HG03521 (cell line): ENCODE data around the gene NSD2.
"Not testable (repeated sequence)": the region's sequence is repeated elsewhere in the genome, so short reads cannot be mapped to it uniquely, and the experiment has no call there.

Source experiments
- ATAC-seq: cut with Tn5 transposase; IDR thresholded peaks from one replicate; pipeline ENCODE4 v1.9.1; 2021; ENCODE audit warnings: mild to moderate bottlenecking, moderate library complexity; ENCODE audit not compliant: unreplicated experiment

The NSD2 gene

DNA sequence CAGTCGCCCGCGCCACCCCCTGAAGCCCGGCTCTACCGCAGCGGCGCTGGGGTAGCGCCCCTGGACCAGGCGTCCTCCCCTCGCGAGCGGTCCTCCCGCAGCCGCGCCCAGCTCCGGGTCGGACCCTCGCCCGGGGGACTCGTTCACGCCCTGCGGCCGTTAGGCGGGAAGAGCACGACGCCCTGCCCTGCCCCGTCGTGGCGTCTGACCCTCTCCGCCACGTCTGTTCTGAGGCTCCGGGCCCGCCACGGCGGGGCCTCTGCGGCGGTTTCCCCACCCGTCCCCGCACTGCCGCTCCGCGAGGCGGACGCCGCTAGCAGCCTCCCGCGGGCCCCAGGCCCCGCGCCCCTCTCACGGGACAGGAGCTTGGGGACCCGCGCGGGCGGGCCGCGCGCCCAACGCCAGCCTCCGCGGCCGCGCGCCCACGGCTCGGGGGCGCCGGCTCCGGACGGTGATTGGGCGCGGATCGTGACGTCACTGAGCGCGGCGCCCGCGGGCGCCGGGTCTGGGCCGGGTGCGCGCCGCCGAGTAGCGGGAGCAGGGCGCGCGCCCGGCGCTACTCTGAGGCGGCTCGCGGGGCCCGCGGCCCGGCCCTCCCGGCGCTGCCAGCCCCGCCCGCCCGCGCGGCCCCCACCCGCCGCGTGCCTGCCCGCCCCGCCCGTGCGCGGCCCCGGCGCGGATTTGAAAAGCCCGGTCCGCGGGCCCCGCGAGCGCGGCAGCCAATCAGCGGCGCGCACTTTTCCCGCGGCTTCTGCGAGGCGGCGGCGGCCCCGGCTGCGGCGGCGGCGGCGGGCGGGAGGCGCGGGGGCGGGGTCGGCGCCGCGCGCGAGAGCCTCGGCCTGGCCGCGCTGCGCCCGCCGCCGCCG is at the start of gene NSD2:
TSS of gene NSD2 (plus strand) at position 816 of the 866 bp plus-strand sequence. CDS start 29,262 bp downstream, outside the sequence.
- peak; percentile 60 for ATAC-seq

DNA sequence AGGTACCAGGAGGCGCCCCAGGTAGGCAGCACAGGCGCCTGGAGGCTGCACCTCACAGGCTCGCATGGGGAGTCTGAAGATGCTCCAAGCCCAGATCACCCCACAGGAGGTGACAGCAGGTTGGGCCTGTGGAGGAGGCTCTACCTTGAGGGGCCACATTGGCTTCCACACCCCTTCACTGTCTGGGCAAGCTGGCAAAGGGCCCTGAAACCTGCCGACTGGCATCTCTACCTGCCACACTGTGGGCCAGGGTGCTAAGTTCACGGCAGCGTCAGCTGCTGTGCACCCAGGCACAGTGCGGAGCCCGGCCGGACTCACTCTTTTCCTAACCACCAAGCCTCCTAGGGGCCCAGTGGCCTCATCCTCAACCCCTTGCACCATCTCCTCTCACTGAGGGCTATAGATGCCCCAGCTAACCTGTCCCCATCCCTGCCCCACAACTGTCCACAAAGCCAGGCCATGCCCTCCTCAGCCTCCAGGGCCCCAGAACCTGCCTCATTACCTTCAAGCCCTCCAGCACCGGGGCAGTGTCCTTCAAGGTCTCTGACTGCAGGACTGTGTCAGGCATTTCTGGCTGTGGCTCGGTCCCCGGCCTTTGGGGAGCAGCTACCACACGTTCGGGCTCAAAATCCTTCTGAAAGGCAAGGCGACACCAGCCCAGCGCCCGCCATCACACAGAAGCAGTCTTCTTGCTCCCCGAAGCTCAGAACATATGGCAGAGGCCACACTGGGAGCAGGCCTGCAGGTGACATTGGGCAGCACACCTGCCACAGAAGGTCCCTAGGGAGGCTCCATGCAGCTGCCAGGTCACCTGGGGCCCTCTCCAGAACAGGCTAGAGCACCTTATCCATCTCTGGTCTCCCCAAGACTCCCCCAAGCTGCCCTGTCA is 49.3 kb upstream of the NSD2 start:
- no peak for ATAC-seq

DNA sequence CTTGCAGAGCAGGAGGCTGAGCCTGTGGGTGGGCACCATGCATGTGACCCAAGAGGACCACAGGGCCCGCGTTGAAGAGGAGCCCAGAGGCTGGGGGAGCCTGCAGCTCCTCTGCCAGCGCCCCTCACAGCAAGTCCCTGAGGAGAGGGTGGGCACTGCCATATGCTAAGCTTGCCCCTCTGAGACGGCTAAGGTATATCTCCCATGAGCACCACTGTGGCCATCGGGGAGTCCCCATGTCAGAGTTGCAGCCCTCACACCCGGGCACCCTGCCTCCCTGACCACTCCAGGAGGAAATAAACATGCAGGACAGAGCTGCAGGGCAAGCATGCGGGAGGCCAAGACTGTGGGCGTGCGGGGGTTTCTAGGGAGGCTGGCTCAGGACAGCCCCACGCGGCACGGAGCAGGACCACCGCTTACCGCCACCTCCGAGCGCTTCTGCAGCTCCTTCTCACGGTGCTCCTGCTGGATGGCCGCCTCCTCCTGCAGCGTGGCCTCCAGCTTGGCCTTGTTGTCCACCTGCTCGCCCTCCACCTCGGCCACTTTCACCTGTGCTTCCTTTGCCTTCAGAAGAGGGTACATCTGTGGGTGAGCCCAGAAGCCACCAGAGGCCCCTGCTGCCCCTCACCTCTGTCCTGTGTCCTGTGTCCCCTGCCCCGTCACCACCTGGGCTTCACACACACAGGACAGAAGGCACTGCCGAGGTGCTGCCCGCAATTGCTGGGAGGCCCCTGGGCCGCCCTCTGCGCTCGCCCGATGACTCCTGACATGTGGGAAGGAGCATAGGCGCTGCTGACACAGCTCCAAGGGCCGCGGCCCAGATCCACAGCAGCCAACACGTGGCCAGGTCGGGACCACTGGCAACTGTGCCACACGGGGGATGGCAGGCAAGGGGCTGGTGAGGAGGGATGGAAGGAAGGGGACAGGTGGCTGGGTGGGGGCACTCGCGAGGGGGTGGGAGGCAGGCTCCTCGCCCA is 48.3 kb upstream of the NSD2 start:
- no peak for ATAC-seq

DNA sequence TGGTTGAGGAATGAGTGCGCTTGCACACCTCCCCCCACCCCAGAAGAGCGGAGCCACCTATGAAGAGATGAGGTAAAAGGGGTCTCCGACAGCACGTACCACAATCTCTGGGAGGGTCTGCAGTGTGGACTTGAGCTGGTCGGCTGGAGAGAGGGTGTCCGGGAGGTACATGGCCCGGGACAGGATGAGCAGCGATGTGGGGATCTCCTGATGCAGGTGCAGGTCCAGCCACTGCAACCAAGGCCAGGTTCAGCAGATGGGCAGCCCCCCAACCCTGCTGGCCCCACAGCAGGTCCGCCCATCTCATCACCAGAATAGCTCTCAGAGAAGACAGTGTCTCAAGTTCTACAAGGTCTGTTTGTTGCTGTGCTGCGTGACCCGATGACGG is 47.7 kb upstream of the NSD2 start:
- no peak for ATAC-seq

DNA sequence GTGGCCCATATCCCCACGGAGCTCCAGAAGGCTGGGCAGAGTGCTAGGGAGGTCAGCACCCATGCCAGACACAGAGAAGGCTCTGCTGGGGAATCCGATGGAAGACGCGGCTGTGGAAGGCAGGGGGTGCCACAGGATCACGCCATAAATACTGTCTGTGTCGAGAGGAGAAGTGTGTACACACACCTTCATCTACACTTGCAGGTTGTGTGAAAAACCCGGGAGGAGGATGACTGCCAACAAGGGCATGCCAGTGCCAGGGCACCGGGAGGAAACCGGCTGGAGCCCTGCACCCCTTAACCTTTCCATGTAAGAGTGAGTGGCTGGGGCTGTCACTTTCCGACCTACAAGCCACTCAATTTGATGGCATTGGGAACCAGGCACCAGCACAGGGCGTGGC is 46.4 kb upstream of the NSD2 start:
- ATAC-seq, result no peak

DNA sequence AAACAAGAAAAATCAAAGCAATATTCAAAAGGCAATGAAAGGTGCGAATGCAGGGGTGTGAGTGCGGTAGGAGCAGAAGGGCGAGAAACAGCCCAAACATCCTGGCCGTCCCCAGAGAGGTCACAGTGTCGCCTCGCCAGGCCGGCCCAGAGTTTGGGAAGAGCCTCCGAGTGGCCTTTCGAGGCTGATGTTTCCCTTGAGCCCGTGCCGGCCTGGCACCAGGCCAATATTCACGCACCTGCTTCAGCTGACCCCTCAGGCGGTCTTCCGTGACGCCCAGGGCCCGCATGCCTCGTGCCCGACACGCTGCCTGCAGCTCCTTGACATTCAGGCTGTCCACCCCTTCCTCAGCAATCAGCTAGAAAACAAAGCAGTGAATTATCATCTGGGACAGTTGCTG is 45.9 kb upstream of the NSD2 start:
- ATAC-seq, result no peak

DNA sequence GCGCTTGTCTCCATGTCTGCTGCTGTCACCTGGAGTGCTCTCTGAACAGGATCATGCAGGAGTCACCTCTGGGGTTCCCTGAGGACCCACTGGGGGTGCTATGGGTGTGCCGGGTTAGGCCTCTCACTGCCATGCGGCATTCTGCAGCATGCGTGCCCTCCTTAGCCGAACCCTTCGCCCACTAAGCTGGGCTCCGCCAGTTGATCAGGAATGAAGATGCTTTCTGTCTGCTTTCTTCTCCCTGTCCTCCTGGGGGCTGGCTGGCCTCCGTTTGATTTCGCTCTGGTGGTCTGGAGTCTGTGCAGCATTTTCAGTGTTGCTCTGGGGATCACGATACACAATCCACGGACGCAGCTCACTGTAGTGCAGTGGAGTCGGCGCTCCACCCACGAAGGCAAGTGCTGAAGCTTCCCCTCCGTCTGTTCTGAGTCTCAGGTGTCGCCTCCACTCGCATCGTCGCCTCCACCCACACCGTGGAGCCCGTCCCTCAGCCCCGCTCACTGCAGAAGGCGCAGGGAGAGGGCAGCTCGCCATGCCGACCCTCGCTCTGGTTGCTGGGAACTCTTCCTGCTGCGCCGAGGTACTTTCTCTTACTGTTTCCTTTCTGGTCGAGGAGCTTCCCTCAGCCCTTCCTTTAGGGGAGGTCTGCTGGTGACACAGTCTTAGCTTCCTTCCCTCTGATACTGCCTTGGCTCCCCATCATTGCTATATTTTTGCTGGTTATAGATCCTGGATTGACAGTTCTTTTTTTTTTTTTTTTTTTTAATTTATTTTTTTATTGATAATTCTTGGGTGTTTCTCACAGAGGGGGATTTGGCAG is 44.5 kb upstream of the NSD2 start:
- no peak for ATAC-seq

DNA sequence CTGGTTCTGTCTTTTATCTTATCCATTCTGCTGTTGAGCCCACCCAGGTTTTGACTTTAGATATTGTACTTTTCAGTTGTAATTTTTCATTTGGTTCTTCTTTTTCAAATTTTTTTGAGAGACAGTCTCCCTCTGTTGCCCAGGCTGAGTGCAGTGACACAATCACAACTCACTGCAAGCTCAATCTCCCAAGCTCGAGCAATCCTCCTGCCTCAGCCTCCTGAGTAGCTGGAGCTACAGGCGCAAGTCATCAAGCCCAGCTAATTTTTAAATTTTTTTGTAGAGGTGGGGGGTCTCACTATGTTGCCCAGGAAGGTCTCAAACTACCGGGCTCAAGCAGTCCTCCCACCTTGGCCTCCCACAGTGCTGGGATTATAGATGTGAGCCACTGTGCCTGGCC is 41.0 kb upstream of the NSD2 start:
- no peak for ATAC-seq

DNA sequence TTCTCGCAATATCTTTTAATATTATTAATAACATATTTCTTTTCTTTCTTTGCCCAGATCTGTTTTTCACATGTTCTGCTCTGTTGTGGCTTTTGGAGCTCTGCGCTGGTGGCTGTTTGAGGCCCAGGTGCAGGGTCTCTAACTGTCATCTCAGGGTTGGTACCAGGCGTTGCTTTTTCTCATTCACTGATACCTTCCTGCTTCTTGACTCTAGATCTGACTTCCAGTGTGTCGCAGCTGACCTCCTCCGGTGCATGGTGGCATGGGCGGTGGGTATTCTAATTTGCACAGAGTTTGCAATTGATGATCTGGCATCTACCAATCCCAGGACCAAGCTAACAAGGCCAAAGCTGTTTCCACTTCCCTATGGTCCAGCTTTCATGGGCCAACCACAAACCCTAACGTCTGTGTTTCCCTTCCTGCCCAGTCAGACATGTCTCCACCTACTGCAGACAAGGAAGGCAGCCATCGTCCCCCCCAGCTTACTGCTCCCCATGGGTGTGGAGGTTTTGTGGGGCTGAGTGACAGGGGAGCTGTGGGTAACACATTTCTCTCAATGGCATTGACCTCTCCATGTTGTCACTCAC is 40.5 kb upstream of the NSD2 start:
- no peak for ATAC-seq

DNA sequence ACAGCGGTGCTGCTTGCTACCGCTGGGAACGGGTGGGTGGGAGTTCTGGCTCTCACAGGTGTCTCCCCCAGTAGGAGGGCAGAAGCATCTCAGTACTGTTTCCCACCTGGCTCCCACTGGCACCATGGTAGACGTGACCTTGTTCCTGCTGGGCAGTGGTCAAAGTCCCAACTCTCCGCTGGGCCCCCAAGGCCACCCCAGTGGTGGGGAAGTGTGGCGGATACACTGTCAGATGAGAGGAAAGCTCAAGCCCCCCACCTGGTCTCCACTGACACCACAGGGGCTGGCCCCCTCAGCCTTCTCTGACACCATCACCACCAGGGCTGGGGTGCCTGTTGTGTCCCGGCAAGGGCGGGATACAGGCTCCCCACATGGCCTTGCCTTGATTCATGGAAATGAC is 39.9 kb upstream of the NSD2 start:
- ATAC-seq, result no peak

DNA sequence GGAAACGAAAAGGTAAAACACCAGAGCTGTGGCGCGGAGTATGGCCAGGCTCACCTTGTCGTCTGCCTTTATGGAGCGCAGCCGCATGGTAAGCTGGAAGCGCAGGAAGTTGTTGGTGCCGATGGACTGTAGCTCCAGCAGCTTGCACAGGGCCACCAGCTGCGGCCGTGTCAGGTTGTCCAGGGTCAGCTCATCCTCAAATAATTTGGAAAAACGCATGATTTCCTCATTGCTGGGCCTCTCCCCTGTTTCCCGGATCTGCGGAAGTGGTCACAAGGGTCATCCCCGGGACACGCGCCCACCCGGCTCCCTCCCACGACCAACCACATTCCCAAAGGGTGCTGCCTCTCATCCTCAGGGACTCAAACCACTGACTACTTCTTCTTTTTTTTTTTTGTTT is 38.5 kb upstream of the NSD2 start:
- no peak for ATAC-seq

DNA sequence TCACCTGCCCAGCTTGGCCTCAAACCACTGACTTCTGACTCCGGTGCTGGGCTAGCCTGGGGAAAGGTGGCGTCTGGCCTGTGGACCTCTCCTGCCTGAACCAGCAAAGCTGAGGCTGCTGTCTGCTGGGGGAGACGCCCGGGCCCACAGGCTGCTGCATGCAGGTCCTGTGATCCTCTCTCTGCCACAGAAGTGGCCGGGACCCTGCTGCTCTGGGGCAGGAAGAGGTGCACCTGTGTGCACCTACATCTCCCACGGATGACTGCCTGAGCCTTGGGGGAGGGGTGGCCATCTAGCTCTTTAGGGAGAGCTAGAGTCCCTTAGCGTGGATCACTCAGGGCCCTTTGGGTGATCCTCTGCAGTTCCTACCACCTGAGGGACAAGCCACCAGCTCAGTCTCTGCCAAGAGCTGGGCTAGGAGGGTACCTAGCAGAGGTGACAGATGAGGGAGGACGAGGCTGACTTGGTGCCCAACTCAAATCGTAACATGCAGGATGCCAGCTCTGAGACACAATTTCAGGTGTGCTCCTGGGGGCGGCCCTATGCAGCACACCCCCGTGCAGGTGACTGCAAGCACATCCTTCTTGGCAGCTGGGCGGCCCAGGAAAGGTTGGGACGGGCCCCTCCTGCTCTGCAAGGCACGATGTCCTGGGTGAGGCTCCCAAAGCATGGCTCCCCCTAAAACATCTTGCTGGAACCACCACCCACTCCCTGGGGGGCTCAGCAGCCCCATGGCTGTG is 37.7 kb upstream of the NSD2 start:
- ATAC-seq, result peak; percentile 12

DNA sequence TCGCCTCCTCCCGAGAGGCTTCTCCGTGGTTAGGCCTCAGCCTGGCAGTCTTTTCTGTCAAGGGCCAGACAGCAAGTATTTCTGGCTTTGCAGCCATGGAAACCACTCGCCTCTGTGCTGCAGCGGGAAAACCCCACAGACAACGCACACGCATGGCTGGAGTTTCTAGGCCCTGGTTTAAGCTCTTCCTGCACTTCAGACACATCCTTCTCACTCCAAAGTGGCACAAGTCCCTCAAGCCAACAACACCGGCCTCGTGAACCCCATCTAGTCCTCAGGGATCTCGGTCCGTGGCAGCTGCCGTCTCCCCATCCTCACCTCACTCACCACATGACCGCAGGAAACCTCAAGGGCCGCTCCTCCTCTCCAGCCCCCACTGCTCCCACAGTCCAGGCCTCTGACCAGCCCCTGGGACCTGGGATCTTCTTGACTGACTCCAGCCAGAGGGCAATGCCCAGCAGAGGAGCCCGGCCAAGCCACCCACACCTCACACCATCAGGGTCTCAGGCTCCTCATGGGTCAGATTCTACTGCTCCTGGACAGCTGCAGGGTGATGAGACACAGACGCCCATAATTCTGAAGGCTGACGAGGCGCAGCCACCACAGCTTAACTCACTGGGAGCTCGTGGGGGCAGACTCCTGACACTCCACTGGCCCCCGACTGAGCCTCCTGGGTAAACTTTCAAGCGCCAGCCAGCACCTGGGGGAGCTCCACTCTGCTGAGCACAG is 37.0 kb upstream of the NSD2 start:
- ATAC-seq, result peak; percentile 66

DNA sequence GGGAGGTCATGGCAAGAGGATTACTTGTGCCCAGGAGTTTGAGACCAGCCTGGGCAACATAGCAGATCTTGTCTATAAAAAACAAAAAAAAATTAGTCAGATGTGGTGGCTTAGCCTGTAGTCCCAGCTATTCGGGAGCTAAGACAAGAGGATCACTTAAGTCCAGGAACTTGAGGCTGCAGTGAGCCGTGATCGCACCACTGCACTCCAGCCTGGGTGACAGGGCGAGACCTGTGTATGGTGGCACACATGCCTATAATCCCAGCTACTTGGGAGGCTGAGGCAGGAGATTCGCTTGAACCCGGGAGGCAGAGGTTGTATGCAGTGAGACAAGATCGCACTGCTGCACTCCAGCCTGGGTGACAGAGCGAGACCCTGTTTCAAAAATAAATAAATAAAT is 35.4 kb upstream of the NSD2 start:
- ATAC-seq, result not testable (repeated sequence)

DNA sequence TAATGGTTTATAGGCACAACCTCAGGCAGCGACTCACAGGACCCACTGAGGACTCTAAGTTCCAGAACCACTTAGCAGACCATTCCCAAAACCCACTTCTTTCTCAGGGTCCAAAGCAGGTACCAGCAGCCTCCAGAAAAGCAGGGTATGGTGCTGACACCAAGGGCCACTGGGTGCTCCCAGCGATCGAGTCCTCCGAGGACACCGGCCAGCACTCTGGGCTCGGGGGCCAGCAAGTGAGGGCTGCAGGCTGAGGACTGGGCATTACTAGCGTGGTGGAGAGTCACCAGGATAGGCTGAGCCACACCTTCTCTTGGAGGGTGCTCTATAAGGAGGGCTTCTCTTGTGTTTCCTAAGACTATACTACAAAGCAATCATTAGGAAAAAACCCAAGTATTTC is 34.5 kb upstream of the NSD2 start:
- no peak for ATAC-seq

DNA sequence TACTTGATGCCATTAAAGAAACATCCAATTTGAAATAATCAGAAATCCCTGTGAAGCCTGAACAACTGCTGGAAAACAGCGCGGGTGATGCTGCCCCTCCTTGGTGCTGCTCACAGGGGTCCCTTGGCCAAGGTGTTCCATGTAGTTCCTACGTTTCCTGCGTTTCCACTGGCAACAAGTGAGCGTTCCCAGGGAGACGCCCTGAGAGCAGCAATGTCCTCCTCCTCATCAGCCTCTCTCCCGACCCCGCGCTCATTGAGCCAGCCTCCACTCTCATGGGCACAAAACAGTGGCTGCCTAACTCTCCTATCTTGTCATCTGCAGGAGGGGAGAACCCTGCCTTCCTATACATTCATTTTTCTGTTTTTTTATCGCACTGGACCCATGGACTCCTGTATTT is 34.1 kb upstream of the NSD2 start:
- no peak for ATAC-seq

DNA sequence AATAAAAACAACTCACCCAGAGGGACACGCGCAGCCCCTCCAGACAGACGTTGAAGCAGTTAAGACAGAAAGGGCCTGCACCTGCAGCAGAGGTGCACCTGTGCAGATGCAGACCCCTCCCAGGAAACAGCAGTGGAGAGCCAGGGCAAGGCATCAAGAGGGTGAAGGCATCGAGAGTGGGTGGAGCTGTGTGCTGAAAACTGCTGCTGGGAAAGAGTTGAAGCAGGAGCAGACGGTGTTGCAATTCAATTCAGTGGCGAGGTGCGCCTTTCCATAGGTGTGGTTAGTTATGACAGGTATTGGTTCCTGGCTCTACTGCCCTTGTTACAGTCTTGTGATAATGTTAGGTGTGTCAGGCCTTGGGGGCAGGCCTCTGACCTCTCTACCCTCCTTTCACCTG is 31.9 kb upstream of the NSD2 start:
- ATAC-seq, result no peak

DNA sequence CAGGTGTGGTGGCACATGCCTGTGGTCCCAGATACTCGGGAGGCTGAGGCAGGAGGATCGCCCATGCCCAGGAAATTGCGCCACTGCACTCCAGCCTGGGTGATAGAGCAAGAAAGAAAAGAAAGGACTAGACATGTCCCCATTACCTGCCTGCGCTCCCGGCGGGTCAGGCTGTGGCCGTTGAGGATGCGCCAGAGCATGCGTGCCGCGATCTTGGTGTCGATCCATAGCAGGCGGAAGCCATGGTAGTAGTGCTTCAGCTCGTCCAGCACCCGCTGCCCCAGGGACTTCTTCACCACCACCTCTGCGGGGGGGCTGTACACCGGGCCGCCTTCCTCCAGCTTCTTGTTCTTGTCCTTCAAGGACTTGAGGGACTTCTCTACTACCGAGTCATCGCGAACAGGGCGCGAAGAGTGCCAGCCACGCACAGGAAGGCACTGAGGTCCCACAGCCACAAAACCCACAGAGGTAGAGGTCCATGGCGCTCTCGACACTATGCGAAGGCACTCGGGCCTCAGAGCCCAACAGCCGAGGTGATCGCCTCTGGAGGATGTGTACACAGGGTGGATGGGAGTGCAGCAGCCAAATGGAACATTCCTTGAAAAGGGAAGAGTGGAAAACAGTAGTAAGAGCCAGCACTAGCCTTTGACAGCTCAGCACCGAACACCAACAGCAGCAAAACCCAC is 29.8 kb upstream of the NSD2 start:
- ATAC-seq, result no peak
